ENCODE results near the gene RPL12. TPM values are rescaled to one million over a fixed set of nuclear protein-coding genes. Genes with fewer than 3 reads are reported as not detected.

Gene RPL12
- total RNA-seq, 1 experiment from 2014 or later = 1,648 TPM

DNA sequence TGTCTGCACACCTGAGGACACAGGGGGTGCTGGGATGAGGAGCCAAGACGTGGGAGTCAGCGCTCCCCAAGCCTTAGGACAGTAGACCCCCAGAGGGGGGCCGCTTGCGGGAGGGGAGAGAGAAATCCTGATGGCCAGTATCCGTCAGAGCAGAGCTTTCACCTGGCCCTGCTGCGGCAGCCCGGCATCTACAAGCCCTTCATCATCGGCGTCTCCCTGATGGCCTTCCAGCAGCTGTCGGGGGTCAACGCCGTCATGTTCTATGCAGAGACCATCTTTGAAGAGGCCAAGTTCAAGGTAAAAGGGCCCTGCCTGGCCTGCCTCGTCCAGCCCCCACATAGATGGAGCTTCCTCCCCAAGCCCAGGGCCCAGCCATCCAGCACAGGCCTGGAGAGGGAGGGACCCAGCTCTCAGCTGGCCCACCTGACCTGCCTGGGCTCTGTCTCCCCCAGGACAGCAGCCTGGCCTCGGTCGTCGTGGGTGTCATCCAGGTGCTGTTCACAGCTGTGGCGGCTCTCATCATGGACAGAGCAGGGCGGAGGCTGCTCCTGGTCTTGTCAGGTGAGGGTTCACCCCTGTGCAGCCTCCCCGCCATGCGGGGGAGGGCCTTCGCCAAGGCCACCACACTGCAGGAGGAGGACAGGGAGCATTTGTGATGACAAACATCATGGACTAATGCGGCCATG, 47.6 kb downstream of the RPL12 start:
- H3K9me3 ChIP-seq (ENCODE audit: insufficient read depth, low read depth) = no peaks in the 10 kb centered on the region
- CTCF ChIA-PET = no interaction called here

DNA sequence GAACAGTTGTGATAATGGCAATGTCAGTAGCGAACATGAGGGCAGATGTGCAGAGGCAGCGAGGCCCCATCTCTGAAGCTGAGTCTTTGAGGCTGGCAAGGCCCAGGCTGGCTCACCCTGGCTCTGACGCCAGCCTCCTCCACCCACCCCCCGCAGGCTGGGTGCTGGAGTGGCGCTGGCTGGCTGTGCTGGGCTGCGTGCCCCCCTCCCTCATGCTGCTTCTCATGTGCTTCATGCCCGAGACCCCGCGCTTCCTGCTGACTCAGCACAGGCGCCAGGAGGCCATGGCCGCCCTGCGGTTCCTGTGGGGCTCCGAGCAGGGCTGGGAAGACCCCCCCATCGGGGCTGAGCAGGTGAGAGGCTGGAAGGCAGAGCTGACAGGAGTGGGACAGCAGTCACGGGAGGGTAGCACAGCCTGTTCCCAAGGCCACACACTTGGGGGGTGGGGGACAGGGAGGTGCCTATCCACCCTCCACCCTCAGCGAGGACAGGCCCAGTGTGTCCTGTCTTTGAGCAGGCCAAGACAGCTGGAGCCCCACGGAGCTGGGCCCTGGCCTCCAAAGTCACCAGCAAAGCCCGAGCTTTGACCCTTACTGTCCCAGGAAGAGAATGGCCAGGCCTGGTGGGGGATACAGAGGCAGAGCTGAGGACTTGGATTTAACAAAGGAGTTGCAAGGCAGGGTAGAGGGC, 48.7 kb downstream of the RPL12 start:
- Histone ChIP-seq H3F3A (ENCODE audit: insufficient read depth, low read depth) (no peaks in the 10 kb centered on the region), H3K4me1 (replicated peaks; ENCODE audit: insufficient read depth) (no peaks in the 10 kb centered on the region), H3K27ac (no peak overlapping the region), H2AFZ (no peak overlapping the region), H3K27me3 (ENCODE audit: insufficient read depth, low read depth) (no peaks in the 10 kb centered on the region), H3K4me2 (no peak overlapping the region), H4K20me1 (ENCODE audit: insufficient read depth) (0 out of 2 replicates have a peak, but pooled peaks cover 4% of the 10 kb centered on the region), H3K9me2 (ENCODE audit: insufficient read depth) (no peaks in the 10 kb centered on the region), H3K9me3 (ENCODE audit: insufficient read depth, low read depth) (no peaks in the 10 kb centered on the region), H3K36me3 (ENCODE audit: low read depth) (no peaks in the 10 kb centered on the region), H3K4me3 (no peak overlapping the region), H3K79me2 (ENCODE audit: low read depth) (0 out of 2 replicates have a peak, but pooled peaks cover 6% of the 10 kb centered on the region)
- DNase-seq = no peak
- intact Hi-C loops (cut with micrococcal nuclease; ENCODE audit: unreplicated experiment) = no loop called here
- TF ChIP-seq EZH2 (IDR thresholded peaks at IDR 0.05; ENCODE audit: low read depth) = no peak
- TF ChIP-seq, protein P1, sequence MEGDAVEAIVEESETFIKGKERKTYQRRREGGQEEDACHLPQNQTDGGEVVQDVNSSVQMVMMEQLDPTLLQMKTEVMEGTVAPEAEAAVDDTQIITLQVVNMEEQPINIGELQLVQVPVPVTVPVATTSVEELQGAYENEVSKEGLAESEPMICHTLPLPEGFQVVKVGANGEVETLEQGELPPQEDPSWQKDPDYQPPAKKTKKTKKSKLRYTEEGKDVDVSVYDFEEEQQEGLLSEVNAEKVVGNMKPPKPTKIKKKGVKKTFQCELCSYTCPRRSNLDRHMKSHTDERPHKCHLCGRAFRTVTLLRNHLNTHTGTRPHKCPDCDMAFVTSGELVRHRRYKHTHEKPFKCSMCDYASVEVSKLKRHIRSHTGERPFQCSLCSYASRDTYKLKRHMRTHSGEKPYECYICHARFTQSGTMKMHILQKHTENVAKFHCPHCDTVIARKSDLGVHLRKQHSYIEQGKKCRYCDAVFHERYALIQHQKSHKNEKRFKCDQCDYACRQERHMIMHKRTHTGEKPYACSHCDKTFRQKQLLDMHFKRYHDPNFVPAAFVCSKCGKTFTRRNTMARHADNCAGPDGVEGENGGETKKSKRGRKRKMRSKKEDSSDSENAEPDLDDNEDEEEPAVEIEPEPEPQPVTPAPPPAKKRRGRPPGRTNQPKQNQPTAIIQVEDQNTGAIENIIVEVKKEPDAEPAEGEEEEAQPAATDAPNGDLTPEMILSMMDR (conservative IDR thresholded peaks at IDR 0.05) = no peak
- BruUV-seq (replicated peaks) = no TSS peak
- ChIA-PET CTCF (no interaction called here), POLR2A (ENCODE audit: unreplicated experiment) (interaction anchor here (0.5 kb wide), 1 partner anchor 9 kb away, joined by 11 read pairs; no protein-coding TSS in a partner anchor)

More for the DNA sequence above, 47.6 kb downstream of the RPL12 start:
- Histone ChIP-seq H3K9me2 (ENCODE audit: insufficient read depth) (no peaks in the 10 kb centered on the region), H2AFZ (no peak overlapping the region), H3K4me3 (no peak overlapping the region), H4K20me1 (ENCODE audit: insufficient read depth) (no peaks in the 10 kb centered on the region), H3K27me3 (ENCODE audit: insufficient read depth, low read depth) (no peaks in the 10 kb centered on the region), H3K79me2 (ENCODE audit: low read depth) (no peaks in the 10 kb centered on the region), H3F3A (ENCODE audit: insufficient read depth, low read depth) (no peaks in the 10 kb centered on the region), H3K27ac (no peak overlapping the region), H3K4me2 (no peak overlapping the region), H3K36me3 (ENCODE audit: low read depth) (no peaks in the 10 kb centered on the region), H3K4me1 (replicated peaks; ENCODE audit: insufficient read depth) (no peaks in the 10 kb centered on the region)
- BruUV-seq (replicated peaks) = no TSS peak
- no peak for DNase-seq
- intact Hi-C loops (cut with micrococcal nuclease; ENCODE audit: unreplicated experiment) = no loop called here
- TF ChIP-seq, protein P1 (conservative IDR thresholded peaks at IDR 0.05) = no peak
- TF ChIP-seq EZH2 (IDR thresholded peaks at IDR 0.05; ENCODE audit: low read depth) = no peak
- POLR2A ChIA-PET (ENCODE audit: unreplicated experiment) = no interaction called here

DNA sequence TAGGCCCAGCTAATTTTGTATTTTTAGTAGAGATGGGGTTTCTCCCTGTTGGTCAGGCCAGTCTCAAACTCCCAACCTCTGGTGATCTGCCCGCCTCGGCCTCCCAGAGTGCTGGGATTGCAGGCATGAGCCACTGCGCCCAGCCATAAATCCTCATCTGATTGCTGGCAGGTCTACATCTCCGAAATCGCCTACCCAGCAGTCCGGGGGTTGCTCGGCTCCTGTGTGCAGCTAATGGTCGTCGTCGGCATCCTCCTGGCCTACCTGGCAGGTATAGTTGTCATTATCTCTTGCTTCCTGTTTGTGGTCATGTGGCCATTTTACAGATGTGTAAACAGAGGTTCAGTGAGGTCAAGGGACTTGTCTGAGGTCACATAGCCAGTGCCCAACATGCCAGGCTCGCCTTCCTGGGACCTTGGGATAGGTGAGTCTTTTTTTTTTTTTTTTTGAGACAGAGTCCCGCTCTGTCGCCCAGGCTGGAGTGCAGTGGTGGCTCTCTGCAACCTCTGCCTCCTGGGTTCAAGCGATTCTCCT, 51.4 kb downstream of the RPL12 start:
- no peaks in the 10 kb centered on the region; the same call in 1 of the 2 replicates for H3K4me1 ChIP-seq (replicated peaks; ENCODE audit: insufficient read depth)
- BruUV-seq (replicated peaks) = no TSS peak
- POLR2A ChIA-PET (ENCODE audit: unreplicated experiment) = no interaction called here
- H3K4me2 ChIP-seq = no peak overlapping the region
- H3K27ac ChIP-seq = no peak overlapping the region
- no peaks in the 10 kb centered on the region for H3K36me3 ChIP-seq (ENCODE audit: low read depth)
- 0 out of 2 replicates have a peak, but pooled peaks cover 4% of the 10 kb centered on the region for H4K20me1 ChIP-seq (ENCODE audit: insufficient read depth)
- CTCF ChIA-PET = no interaction called here
- DNase-seq = no peak
- H3K79me2 ChIP-seq (ENCODE audit: low read depth) = 0 out of 2 replicates have a peak, but pooled peaks cover 6% of the 10 kb centered on the region
- H3K27me3 ChIP-seq (ENCODE audit: insufficient read depth, low read depth) = no peaks in the 10 kb centered on the region
- TF ChIP-seq, protein P1 (conservative IDR thresholded peaks at IDR 0.05) = no peak
- TF ChIP-seq EZH2 (IDR thresholded peaks at IDR 0.05; ENCODE audit: low read depth) = no peak
- intact Hi-C loops (cut with micrococcal nuclease; ENCODE audit: unreplicated experiment) = loop anchor here (2.0 to 10.0 kb wide), 2 partner anchors 175 to 459 kb away; no protein-coding TSS in a partner anchor
- H3K9me3 ChIP-seq (ENCODE audit: insufficient read depth, low read depth) = no peaks in the 10 kb centered on the region
- no peaks in the 10 kb centered on the region for H3K9me2 ChIP-seq (ENCODE audit: insufficient read depth)
- H3F3A ChIP-seq (ENCODE audit: insufficient read depth, low read depth) = no peaks in the 10 kb centered on the region
- no peak overlapping the region for H3K4me3 ChIP-seq
- H2AFZ ChIP-seq = no peak overlapping the region
